Right cardiac atrium (tissue), 5 donors: Measurements from ENCODE around the gene MKRN2. TPM values are rescaled to one million over a fixed set of nuclear protein-coding genes. Genes with fewer than 3 reads are reported as not detected.

Experiments used
- ATAC-seq, 2 donors: fragments of 200-7000 bp; cut with Tn5 transposase; one replicate each; pipeline versions ENCODE4 v1.8.0 to v1.9.1; 2020; ENCODE audit warnings: moderate library complexity in 2 of 2, mild to moderate bottlenecking in 1 of 2
- DNase-seq, 3 donors: peaks; one replicate each; pipeline ENCODE4 v3.0.0-alpha.2; 2020
- H3K27ac ChIP-seq: one replicate; pipeline ENCODE4 v1.5.1; 2013; ENCODE audit warnings: mild to moderate bottlenecking, low read length, control low read depth, moderate library complexity
- H3K27me3 ChIP-seq: one replicate; pipeline ENCODE4 v1.6.1; 2013; ENCODE audit not compliant: control insufficient read depth, insufficient read depth
- H3K4me1 ChIP-seq: one replicate; pipeline ENCODE4 v1.6.1; 2013; ENCODE audit warnings: low read length; ENCODE audit not compliant: control insufficient read depth, insufficient read depth
- H3K4me3 ChIP-seq: one replicate; pipeline ENCODE4 v1.5.1; 2013; ENCODE audit warnings: low read length, control low read depth
- H3K9me3 ChIP-seq: one replicate; pipeline ENCODE4 v1.6.1; 2013; ENCODE audit warnings: low read length; ENCODE audit not compliant: control insufficient read depth
- WGBS: extraction: QIAGEN DNeasy Blood & Tissue Kit; methylation state at CpG from one replicate; pipeline ENCODE4 v1.1.7; 2013; 5-methylcytosine and 5-hydroxymethylcytosine counted together
- intact Hi-C, 4 donors: fragments of 100-400 bp; cut with DNase I; formaldehyde crosslinking; loops; one replicate each; pipeline versions ENCODE4 v1.11.0 to v1.14.0; 2022 to 2023
- long read RNA-seq, 4 donors: library from polyadenylated mRNA; unstranded; transcript quantifications; one replicate each; pipeline ENCODE4 v2.0.0, GENCODE V29; 2020 to 2021
- polyA plus RNA-seq: library from polyadenylated mRNA; stranded (reverse); fragments of 200-250 nt; gene quantifications from one replicate; pipeline ENCODE4 v1.2.3, GENCODE V29; 2013
- total RNA-seq, 4 donors: library from RNA; stranded (reverse); fragmentation: NEBNext Ultra II Directional; extraction: Animal tissue kit (Norgen Biotek cat#: 25700); gene quantifications; one replicate each; pipeline ENCODE4 v1.2.1, GENCODE V29; 2021
- donor health status: healthy with polysubstance abuse.
- donor health status: DM: no; HTN: yes; CAD: no.
- donor health status: DM: no; HTN: no; CAD: no.
- donor health status: DM: no; HTN: yes; CAD: no; lungs with severe emphysema.
- donor health status: DM: yes; HTN: yes; CAD: no.

Gene MKRN2, protein sequence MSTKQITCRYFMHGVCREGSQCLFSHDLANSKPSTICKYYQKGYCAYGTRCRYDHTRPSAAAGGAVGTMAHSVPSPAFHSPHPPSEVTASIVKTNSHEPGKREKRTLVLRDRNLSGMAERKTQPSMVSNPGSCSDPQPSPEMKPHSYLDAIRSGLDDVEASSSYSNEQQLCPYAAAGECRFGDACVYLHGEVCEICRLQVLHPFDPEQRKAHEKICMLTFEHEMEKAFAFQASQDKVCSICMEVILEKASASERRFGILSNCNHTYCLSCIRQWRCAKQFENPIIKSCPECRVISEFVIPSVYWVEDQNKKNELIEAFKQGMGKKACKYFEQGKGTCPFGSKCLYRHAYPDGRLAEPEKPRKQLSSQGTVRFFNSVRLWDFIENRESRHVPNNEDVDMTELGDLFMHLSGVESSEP
- 10 to 100 TPM; 30.5 to 36.3 (median 31.9) TPM for total RNA-seq
- polyA plus RNA-seq: 23.4 TPM
- long read RNA-seq, donor 1, transcript MKRN2-202 (7 exons, 1,436 nt): minor isoform, 8 of 141 reads
- long read RNA-seq, donor 1, transcript MKRN2-201 (8 exons, 2,848 nt): major isoform, 121 of 141 reads
- long read RNA-seq, donor 1, partial matches to known transcripts: 8 of 141 reads
- long read RNA-seq, donor 1, other reads (novel, unspliced or antisense): 4 of 141 reads
- long read RNA-seq, donor 2, transcript MKRN2-201 (8 exons, 2,848 nt): major isoform, 49 of 53 reads
- long read RNA-seq, donor 2, partial matches to known transcripts: 1 of 53 reads
- long read RNA-seq, donor 2, other reads (novel, unspliced or antisense): 2 of 53 reads
- long read RNA-seq, donor 3, transcript MKRN2-202 (7 exons, 1,436 nt): minor isoform, 16 of 311 reads
- long read RNA-seq, donor 3, transcript MKRN2-201 (8 exons, 2,848 nt): major isoform, 258 of 311 reads
- long read RNA-seq, donor 3, partial matches to known transcripts: 13 of 311 reads
- long read RNA-seq, donor 3, other reads (novel, unspliced or antisense): 23 of 311 reads
- long read RNA-seq, donor 4, transcript MKRN2-201 (8 exons, 2,848 nt): major isoform, 49 of 55 reads
- long read RNA-seq, donor 4, partial matches to known transcripts: 1 of 55 reads
- long read RNA-seq, donor 4, other reads (novel, unspliced or antisense): 4 of 55 reads

DNA sequence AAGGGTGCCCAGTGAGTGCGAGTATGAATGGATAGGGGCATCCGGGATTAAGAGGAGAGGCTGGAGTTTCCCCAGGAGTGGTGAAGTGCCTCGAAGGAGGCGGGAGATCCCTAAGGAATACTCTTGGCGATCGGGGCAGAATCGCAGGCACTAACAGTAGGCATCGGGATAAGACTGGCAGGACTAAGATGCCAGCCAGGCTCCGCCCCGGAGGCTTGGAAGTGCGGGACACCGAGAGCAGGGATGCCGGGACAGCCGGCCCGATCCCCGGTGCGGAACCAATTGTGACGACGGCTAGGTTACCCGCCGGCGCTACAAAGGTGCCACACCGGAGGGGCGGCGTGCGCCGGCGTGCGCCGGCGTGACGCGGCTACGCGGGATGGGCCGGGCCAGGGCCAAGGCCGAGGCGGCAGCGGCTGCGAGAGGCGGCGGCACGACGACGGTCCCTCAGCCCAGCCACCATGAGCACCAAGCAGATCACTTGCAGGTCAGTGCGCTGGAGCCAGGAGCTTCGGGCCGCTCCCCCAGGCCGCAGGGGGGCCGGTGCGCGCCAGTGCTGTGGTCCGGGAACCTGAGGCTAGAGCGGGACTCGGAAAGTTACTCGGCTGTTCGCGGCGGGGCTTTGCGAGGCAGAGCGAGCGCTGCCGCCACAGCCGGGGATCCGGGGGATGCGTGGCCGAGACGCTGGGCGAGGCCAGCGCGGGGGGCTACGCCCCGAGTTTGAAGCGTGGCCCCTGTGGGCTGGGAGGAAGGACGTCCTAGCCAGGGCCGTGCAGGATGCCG lies at the start of gene MKRN2:
Gene MKRN2 (plus strand): TSS at position 398 of the 783 bp plus-strand sequence. CDS start 64 bp downstream, at position 462.
- Histone ChIP-seq H3K4me3 (peak within 1 kb of the TSS; percentile 68), H3K9me3 (no peaks in the 10 kb centered on the region), H3K4me1 (peaks cover 7% of the 10 kb centered on the region), H3K27me3 (no peaks in the 10 kb centered on the region), H3K27ac (peak within 1 kb of the TSS; percentile 84)
- peak; percentile 86 to 95 (median 94) for DNase-seq
- intact Hi-C loops: no loop called here
- under 1% methylated on average over 77 of the region's 77 CpGs for WGBS
- peak; percentile 97 to 98 for ATAC-seq

DNA sequence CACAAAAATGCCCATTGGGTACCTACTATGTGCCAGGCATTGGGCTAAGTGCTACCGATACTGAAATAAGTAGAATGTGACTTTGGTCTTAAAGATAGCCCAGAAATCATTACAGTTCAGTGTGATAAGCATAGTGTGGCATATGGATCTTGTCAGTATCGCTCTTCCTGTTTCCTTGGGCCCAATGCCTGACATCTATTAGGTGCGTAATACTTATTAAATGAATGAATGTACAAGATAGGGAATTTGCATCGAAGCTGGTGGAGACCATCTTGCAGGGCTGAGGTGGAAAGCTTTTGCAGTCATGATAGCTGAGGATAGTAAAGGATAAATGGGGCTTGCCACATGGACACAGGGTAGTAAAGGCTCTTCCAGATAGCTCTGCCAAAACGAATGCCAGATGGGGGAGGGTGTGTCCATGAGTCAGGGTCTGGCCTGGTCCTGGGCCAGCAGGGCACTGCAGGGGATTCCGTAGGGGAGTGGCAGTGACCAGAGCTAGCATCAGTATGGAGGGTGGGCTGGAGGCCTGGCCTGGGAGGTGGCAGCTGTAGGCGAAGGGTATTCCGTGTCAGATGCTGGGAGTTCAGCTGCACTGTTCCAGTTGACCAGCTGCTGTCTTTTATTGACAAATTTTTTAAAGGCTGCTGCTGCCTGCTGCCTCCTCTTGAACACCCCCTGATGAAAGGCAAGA lies 49.2 kb upstream of the MKRN2 start:
- Histone ChIP-seq H3K4me1 (no peaks in the 10 kb centered on the region), H3K4me3 (no peak overlapping the region), H3K9me3 (no peaks in the 10 kb centered on the region), H3K27ac (no peak overlapping the region), H3K27me3 (no peaks in the 10 kb centered on the region)
- WGBS: 71% methylated on average over 8 of the region's 8 CpGs
- intact Hi-C loops: no loop called here
- peak; percentile 25 to 52 for ATAC-seq
- DNase-seq: peak in 1 of 3 donors; percentile 30

DNA sequence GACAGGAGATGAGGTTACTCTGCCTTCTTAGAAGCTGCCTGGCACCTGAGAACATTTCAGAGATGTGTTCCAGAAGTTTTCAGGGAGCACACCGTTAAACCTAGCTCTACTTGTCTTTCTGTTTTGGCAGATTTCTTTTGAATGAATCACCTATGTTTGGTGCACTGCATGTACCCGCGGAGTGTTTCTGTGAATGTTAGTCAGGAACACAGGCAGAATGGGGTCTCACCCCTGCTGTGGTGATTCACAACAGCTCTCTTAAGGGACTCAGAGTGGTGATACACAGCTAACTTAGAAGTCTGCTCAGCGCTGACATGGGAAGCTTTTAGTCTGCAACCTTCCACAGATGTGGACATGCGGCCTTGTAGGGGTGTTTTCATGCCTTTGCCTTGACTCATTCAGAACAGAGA lies 48.6 kb upstream of the MKRN2 start:
- 75% methylated on average over 5 of the region's 5 CpGs for WGBS
- Histone ChIP-seq H3K4me1 (no peaks in the 10 kb centered on the region), H3K9me3 (no peaks in the 10 kb centered on the region), H3K4me3 (no peak overlapping the region), H3K27ac (no peak overlapping the region), H3K27me3 (no peaks in the 10 kb centered on the region)
- ATAC-seq (peak in 1 of 2 donors; percentile 77), DNase-seq (no peak)
- intact Hi-C loops: no loop called here

DNA sequence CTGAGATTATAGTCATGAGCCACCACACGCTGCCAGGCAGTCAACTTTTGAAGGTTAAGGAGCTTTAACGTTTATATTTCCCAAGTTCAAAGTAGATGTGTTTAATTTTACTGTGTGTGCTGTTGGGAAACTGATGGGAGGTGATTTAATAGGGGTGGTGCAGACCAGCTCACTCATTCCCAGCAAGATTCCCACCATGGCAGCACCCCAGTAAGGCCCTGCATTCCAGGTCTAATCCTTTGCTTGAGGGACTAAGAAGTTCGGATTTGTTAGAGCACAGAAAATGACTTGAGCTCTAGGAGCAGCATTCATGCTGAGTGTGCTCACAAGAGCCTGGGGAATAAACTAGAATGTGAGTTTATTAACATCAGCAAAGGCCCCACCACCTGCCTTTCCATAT lies 47.4 kb upstream of the MKRN2 start:
- no peak overlapping the region for H3K4me3 ChIP-seq
- 88% methylated on average over 3 of the region's 3 CpGs for WGBS

DNA sequence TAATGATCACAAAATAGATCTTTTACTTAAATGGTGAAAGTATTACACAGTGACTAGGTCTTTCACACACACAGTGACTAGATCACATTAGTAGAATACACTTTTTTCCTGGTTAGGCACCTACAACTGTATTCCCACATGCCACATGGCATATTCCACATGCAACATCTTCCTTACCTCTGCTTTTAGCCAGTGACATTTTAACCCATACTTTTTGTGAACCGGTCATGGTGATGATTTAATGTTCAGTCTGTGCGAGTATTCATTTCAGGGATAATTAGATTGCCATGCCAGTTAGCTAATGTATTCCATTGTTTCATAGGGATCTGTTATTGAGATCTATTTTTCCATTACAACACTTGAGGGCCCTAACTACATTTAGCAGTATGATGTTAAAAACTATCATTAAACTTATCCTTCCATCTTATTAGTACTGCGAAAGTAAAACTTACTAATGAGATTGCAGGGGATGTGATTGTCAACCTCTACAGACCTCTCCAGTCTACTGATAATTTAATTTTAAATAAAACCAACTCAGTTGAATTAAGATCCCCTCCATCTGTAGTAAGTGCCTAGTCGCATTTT lies 44.3 kb upstream of the MKRN2 start:
- no peak for ATAC-seq
- 86% methylated on average over 4 of the region's 4 CpGs for WGBS
- Histone ChIP-seq H3K4me3 (no peak overlapping the region), H3K27ac (no peak overlapping the region), H3K4me1 (peaks cover 11% of the 10 kb centered on the region), H3K9me3 (no peaks in the 10 kb centered on the region), H3K27me3 (no peaks in the 10 kb centered on the region)
- intact Hi-C loops: no loop called here
- DNase-seq: no peak

More for the DNA sequence above, 47.4 kb upstream of the MKRN2 start:
- no peak for ATAC-seq
- intact Hi-C loops: no loop called here
- H3K4me1 ChIP-seq: peaks cover 6% of the 10 kb centered on the region
- no peak overlapping the region for H3K27ac ChIP-seq
- H3K9me3 ChIP-seq: no peaks in the 10 kb centered on the region
- DNase-seq: no peak
- H3K27me3 ChIP-seq: no peaks in the 10 kb centered on the region

DNA sequence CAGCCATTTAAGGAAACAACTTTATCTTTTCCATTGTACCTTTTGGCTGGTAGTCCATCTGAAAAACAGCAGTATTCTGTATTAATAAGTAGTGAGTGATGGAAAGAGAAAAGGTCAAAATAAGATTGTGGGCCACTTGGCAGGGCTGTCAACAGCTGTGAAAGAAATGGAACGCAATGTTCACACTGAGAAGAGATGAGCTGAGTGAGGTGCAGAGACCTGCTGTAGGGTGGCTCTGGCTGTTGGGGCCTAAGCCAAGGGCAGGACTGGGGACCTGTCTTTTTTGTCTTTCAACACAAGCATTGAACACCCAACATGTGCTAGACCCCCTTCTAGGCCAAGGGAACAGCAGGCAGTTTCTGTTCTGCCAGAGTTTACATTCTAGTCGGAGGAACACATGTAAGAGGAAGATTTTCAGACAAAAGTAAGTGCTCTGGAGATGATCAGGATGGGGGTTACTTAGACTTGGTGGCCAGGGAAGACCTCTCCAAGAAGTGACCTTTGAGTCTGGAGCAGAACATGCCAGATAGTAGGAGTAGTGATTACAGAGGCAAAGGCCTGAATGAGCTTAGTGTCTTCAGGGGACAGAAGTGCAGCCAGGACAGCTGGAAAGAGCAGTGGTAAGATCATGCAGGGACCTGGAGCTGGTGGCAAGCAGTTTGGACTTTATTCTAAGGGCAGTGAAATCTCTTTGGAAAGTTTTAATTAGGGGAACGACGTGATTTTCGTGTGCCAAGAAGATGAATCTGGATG lies 43.0 kb upstream of the MKRN2 start:
- Histone ChIP-seq H3K27me3 (no peaks in the 10 kb centered on the region), H3K9me3 (no peaks in the 10 kb centered on the region), H3K4me1 (peaks cover 11% of the 10 kb centered on the region), H3K27ac (peak overlapping the region; percentile 74), H3K4me3 (no peak overlapping the region)
- WGBS: 66% methylated on average over 5 of the region's 5 CpGs
- intact Hi-C loops: no loop called here
- ATAC-seq: peak; percentile 88 to 93
- peak; percentile 37 to 66 (median 60) for DNase-seq

DNA sequence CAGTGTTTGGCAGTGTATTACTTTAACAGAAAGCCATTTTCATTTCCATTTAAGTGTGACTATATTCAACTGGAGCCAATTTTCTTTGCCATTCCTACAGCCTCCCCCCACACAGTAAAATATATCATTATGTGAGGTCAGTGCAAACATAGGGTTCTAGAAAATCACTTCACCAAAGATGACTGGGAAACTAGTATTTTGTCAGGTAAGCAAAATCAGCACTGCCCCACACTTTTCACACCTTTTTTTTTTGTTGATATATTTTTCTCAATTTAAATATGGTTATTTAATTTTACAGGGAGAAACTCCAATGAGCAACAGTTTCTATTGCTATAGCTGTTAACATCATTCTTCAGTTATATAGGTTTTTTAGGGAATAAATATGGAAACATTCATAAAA lies 41.3 kb upstream of the MKRN2 start:
- Histone ChIP-seq H3K4me1 (peaks cover 11% of the 10 kb centered on the region), H3K9me3 (no peaks in the 10 kb centered on the region), H3K4me3 (no peak overlapping the region), H3K27ac (no peak overlapping the region), H3K27me3 (no peaks in the 10 kb centered on the region)
- intact Hi-C loops: no loop called here
- ATAC-seq (no peak), DNase-seq (no peak)

DNA sequence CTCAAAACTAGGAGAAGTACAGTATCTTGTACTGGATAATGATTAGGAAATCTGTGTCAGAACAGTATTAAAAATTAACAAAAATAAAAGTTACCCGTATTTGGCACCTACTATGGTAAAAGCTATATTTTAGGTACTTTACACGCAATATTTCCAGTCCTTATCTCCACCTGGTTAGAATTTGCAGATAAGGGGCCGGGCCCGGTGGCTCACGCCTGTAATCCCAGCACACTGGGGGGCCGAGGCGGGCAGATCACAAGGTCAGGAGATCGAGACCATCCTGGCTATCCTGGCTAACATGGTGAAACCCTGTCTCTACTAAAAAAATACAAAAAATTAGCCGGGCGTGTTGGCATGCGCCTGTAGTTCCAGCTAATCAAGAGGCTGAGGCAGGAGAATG lies 40.0 kb upstream of the MKRN2 start:
- Histone ChIP-seq H3K4me3 (no peak overlapping the region), H3K4me1 (peaks cover 11% of the 10 kb centered on the region), H3K27me3 (no peaks in the 10 kb centered on the region), H3K9me3 (no peaks in the 10 kb centered on the region), H3K27ac (no peak overlapping the region)
- intact Hi-C loops: no loop called here
- DNase-seq (no peak), ATAC-seq (no peak)
- 83% methylated on average over 11 of the region's 11 CpGs for WGBS

DNA sequence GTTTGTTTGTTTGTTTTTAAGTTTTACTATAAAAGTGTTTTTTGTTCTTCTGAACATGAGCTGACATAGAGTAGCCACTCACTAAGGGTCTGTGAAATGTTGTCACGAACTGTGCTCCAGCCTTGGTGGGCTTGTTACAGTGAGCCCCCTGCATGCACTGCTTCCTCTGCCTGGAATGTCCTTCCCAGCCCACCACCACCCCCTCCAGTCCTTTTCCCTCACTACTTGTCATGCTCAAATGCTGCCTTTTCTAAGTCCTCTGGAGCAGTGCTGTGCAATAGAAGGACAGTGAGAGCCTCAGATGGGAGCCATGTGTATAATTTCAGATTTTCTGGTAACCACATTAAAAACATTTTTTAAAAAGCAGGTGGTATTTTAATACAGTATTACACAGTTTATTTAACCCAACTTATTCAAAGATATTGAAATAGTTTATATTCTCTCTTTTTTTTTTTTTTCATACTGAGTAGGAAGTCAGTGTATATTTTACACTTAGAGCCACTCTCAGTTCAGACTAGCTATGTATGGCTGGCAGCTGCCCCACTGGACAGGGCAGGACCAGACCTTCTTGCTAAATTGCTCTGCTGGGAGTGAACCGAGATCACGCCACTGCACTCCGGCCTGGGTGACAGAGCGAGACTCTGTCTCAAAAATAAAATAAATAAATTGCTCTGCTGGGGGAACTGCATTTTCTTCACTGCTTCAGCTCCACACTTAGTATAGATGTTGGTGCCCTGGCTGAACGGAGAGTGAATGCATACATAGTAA lies 38.4 kb upstream of the MKRN2 start:
- Histone ChIP-seq H3K27me3 (no peaks in the 10 kb centered on the region), H3K27ac (no peak overlapping the region), H3K4me3 (no peak overlapping the region), H3K4me1 (peaks cover 11% of the 10 kb centered on the region), H3K9me3 (no peaks in the 10 kb centered on the region)
- DNase-seq (no peak), ATAC-seq (no peak)
- WGBS: 88% methylated on average over 6 of the region's 6 CpGs
- intact Hi-C loops: no loop called here
